NCI-H146 treated with DMSO at 0.1 percent for 48 hours (cell line): Measurements from ENCODE around the gene OASL.

ENCODE experiments used
- DNase-seq: peaks from one replicate; lab custom pipeline; 2025; ENCODE audit not compliant: unreplicated experiment; lab: John Stamatoyannopoulos, UW

OASL gene

GRCh38 chr12:121017966-121018491, 21.0 kb downstream of the OASL start:
- no peak for DNase-seq

- DNase-seq: peak; percentile 88
These were observed 22.9 kb downstream of the OASL start, which contains the start of gene C12orf43 for GRCh38 chr12:121015825-121016766. TSS of gene C12orf43 (minus strand) at chr12:121016487. CDS start at chr12:121016474, 13 bp downstream.

GRCh38 chr12:121013715-121014114, 25.3 kb downstream of the OASL start:
- no peak for DNase-seq

GRCh38 chr12:121011820-121012219, 27.2 kb downstream of the OASL start:
- no peak for DNase-seq

- no peak for DNase-seq
These were observed 28.2 kb downstream of the OASL start for GRCh38 chr12:121010860-121011259.

GRCh38 chr12:121009741-121010140, 29.3 kb downstream of the OASL start:
- no peak for DNase-seq

GRCh38 chr12:121008347-121009098, 30.5 kb downstream of the OASL start:
- no peak for DNase-seq

GRCh38 chr12:121005346-121005815, 33.7 kb downstream of the OASL start:
- no peak for DNase-seq

GRCh38 chr12:121004253-121004815, 34.7 kb downstream of the OASL start:
- DNase-seq: no peak

- no peak for DNase-seq
These were observed 35.4 kb downstream of the OASL start for GRCh38 chr12:121003650-121004049.

- DNase-seq: no peak
These were observed 37.1 kb downstream of the OASL start for GRCh38 chr12:121001841-121002483.

GRCh38 chr12:121001060-121001459, 38.0 kb downstream of the OASL start:
- no peak for DNase-seq

GRCh38 chr12:121000530-121000929, 38.5 kb downstream of the OASL start:
- DNase-seq: no peak

- no peak for DNase-seq
These were observed 39.6 kb downstream of the OASL start for GRCh38 chr12:120999191-121000120.

- DNase-seq: no peak
These were observed 40.6 kb downstream of the OASL start for GRCh38 chr12:120998435-120998834.

GRCh38 chr12:120997448-120997847, 41.6 kb downstream of the OASL start:
- no peak for DNase-seq

- DNase-seq: no peak
These were observed 42.8 kb downstream of the OASL start for GRCh38 chr12:120996133-120996746.

GRCh38 chr12:120994589-120995337, 44.3 kb downstream of the OASL start:
- DNase-seq: no peak
